ENCODE measurements around the gene ABCF2.

- TF ChIP-seq CTCF (IDR thresholded peaks at IDR 0.05; ENCODE audit: low read length) = no peak
- no peak for TF ChIP-seq EZH2 (IDR thresholded peaks at IDR 0.05; ENCODE audit: borderline replicate concordance, low read length)
Measured at GRCh38 chr7:151223728-151224127, 3.3 kb downstream of the ABCF2 start.
